ENCODE measurements around the gene ERI3.
A peak's percentile ranks its signal among the peaks of the same experiment; 100 is the strongest.

ERI3 gene

GRCh38 chr1:44244986-44245385, 110.1 kb downstream of the ERI3 start:
- no peak for DNase-seq
- H3K9me3 Mint-ChIP-seq, result no peaks in the 10 kb centered on the region
- no peaks in the 10 kb centered on the region for H3K36me3 Mint-ChIP-seq
- H3K4me1 Mint-ChIP-seq, result no peaks in the 10 kb centered on the region
- H3K4me3 Mint-ChIP-seq, result no peak overlapping the region
- no peak overlapping the region for H3K27ac Mint-ChIP-seq
- no peaks in the 10 kb centered on the region for H3K27me3 Mint-ChIP-seq
- CTCF ChIA-PET, result no interaction called here

- Mint-ChIP-seq H3K36me3 (no peaks in the 10 kb centered on the region), H3K4me3 (no peak overlapping the region), H3K9me3 (no peaks in the 10 kb centered on the region), H3K27ac (no peak overlapping the region), H3K4me1 (peaks cover 2% of the 10 kb centered on the region), H3K27me3 (no peaks in the 10 kb centered on the region)
- CTCF ChIA-PET, result no interaction called here
- no peak for DNase-seq
Observed at GRCh38 chr1:44243782-44244495, 111.1 kb downstream of the ERI3 start.

- peaks cover 7% of the 10 kb centered on the region for H3K4me1 Mint-ChIP-seq
- CTCF ChIA-PET, result no interaction called here
- no peak overlapping the region for H3K27ac Mint-ChIP-seq
- H3K4me3 Mint-ChIP-seq, result no peak overlapping the region
- no peaks in the 10 kb centered on the region for H3K9me3 Mint-ChIP-seq
- H3K36me3 Mint-ChIP-seq, result no peaks in the 10 kb centered on the region
- no peaks in the 10 kb centered on the region for H3K27me3 Mint-ChIP-seq
- DNase-seq, result no peak
Observed at GRCh38 chr1:44242746-44243145, 112.3 kb downstream of the ERI3 start.

GRCh38 chr1:44240802-44241671, 114.0 kb downstream of the ERI3 start:
- DNase-seq, result no peak
- peaks cover 7% of the 10 kb centered on the region for H3K4me1 Mint-ChIP-seq
- peak overlapping the region; percentile 70 for H3K27ac Mint-ChIP-seq
- no peaks in the 10 kb centered on the region for H3K9me3 Mint-ChIP-seq
- H3K36me3 Mint-ChIP-seq, result no peaks in the 10 kb centered on the region
- H3K27me3 Mint-ChIP-seq, result no peaks in the 10 kb centered on the region
- CTCF ChIA-PET, result interaction anchor here (1.4 to 1.9 kb wide), 2 partner anchors 7 to 23 kb away, joined by 5 to 10 read pairs; no protein-coding TSS in a partner anchor
- no peak overlapping the region for H3K4me3 Mint-ChIP-seq

- Mint-ChIP-seq H3K4me1 (peaks cover 7% of the 10 kb centered on the region), H3K4me3 (no peak overlapping the region), H3K27ac (no peak overlapping the region), H3K27me3 (no peaks in the 10 kb centered on the region), H3K9me3 (no peaks in the 10 kb centered on the region), H3K36me3 (no peaks in the 10 kb centered on the region)
- CTCF ChIA-PET, result interaction anchor here (0.6 to 1.9 kb wide), 4 partner anchors 9 to 80 kb away, joined by 3 to 10 read pairs (median 4); no protein-coding TSS in a partner anchor
- DNase-seq, result no peak
Observed at GRCh38 chr1:44239961-44240371, 115.1 kb downstream of the ERI3 start.

- no peak for DNase-seq
- no peak overlapping the region for H3K27ac Mint-ChIP-seq
- H3K4me3 Mint-ChIP-seq, result no peak overlapping the region
- no peaks in the 10 kb centered on the region for H3K9me3 Mint-ChIP-seq
- no peaks in the 10 kb centered on the region for H3K36me3 Mint-ChIP-seq
- no peaks in the 10 kb centered on the region for H3K27me3 Mint-ChIP-seq
- H3K4me1 Mint-ChIP-seq, result peaks cover 7% of the 10 kb centered on the region
- CTCF ChIA-PET, result interaction anchor here (1.1 to 1.9 kb wide), 8 partner anchors 9 to 80 kb away, joined by 3 to 10 read pairs (median 4); no protein-coding TSS in a partner anchor
Observed at GRCh38 chr1:44239331-44239960, 115.6 kb downstream of the ERI3 start.

- Mint-ChIP-seq H3K36me3 (no peaks in the 10 kb centered on the region), H3K9me3 (no peaks in the 10 kb centered on the region), H3K4me1 (peaks cover 7% of the 10 kb centered on the region), H3K4me3 (no peak overlapping the region), H3K27me3 (no peaks in the 10 kb centered on the region), H3K27ac (no peak overlapping the region)
- CTCF ChIA-PET, result interaction anchor here (1.0 to 1.8 kb wide), 10 partner anchors 12 to 81 kb away, joined by 3 to 8 read pairs (median 4); no protein-coding TSS in a partner anchor
- no peak for DNase-seq
Observed at GRCh38 chr1:44238660-44239059, 116.4 kb downstream of the ERI3 start.

GRCh38 chr1:44237721-44238457, 117.2 kb downstream of the ERI3 start:
- Mint-ChIP-seq H3K36me3 (no peaks in the 10 kb centered on the region), H3K27ac (no peak overlapping the region), H3K9me3 (no peaks in the 10 kb centered on the region), H3K4me3 (no peak overlapping the region), H3K4me1 (peaks cover 7% of the 10 kb centered on the region), H3K27me3 (no peaks in the 10 kb centered on the region)
- peak; percentile 57 for DNase-seq
- CTCF ChIA-PET, result interaction anchor here (0.8 to 1.8 kb wide), 9 partner anchors 8 to 83 kb away, joined by 3 to 8 read pairs (median 3); no protein-coding TSS in a partner anchor

GRCh38 chr1:44236490-44237272, 118.4 kb downstream of the ERI3 start:
- no peaks in the 10 kb centered on the region for H3K36me3 Mint-ChIP-seq
- H3K4me3 Mint-ChIP-seq, result no peak overlapping the region
- H3K27me3 Mint-ChIP-seq, result no peaks in the 10 kb centered on the region
- CTCF ChIA-PET, result interaction anchor here (0.7 to 1.3 kb wide), 2 partner anchors 63 to 359 kb away, joined by 3 read pairs; no protein-coding TSS in a partner anchor
- DNase-seq, result no peak
- peaks cover 7% of the 10 kb centered on the region for H3K4me1 Mint-ChIP-seq
- no peak overlapping the region for H3K27ac Mint-ChIP-seq
- no peaks in the 10 kb centered on the region for H3K9me3 Mint-ChIP-seq

- H3K27me3 Mint-ChIP-seq, result no peaks in the 10 kb centered on the region
- H3K9me3 Mint-ChIP-seq, result no peaks in the 10 kb centered on the region
- no peak overlapping the region for H3K27ac Mint-ChIP-seq
- CTCF ChIA-PET, result interaction anchor here (1.1 to 1.3 kb wide), 2 partner anchors 19 to 360 kb away, joined by 3 to 4 read pairs; no protein-coding TSS in a partner anchor
- peaks cover 7% of the 10 kb centered on the region for H3K4me1 Mint-ChIP-seq
- no peak overlapping the region for H3K4me3 Mint-ChIP-seq
- no peak for DNase-seq
- no peaks in the 10 kb centered on the region for H3K36me3 Mint-ChIP-seq
Observed at GRCh38 chr1:44235808-44236207, 119.2 kb downstream of the ERI3 start.

GRCh38 chr1:44233593-44233992, 121.5 kb downstream of the ERI3 start:
- DNase-seq, result no peak
- Mint-ChIP-seq H3K4me1 (peaks cover 5% of the 10 kb centered on the region), H3K27me3 (no peaks in the 10 kb centered on the region), H3K4me3 (no peak overlapping the region), H3K9me3 (no peaks in the 10 kb centered on the region), H3K27ac (no peak overlapping the region), H3K36me3 (no peaks in the 10 kb centered on the region)
- CTCF ChIA-PET, result interaction anchor here (0.8 to 2.1 kb wide), 3 partner anchors 16 to 84 kb away, joined by 3 to 6 read pairs (median 3); no protein-coding TSS in a partner anchor

GRCh38 chr1:44230796-44231195, 124.3 kb downstream of the ERI3 start:
- Mint-ChIP-seq H3K36me3 (no peaks in the 10 kb centered on the region), H3K4me1 (peaks cover 2% of the 10 kb centered on the region), H3K27me3 (no peaks in the 10 kb centered on the region), H3K27ac (no peak overlapping the region), H3K9me3 (no peaks in the 10 kb centered on the region), H3K4me3 (no peak overlapping the region)
- no peak for DNase-seq
- CTCF ChIA-PET, result no interaction called here

Data from activated naive CD4-positive, alpha-beta T cell treated with anti-CD3 and anti-CD28 coated beads, Interleukin-2, amount 10 ng/mL, durations not matched to agents 7 days and 5 days (primary cell).